ENCODE measurements around the gene GPX4. TPM values are rescaled to one million over a fixed set of nuclear protein-coding genes. Genes with fewer than 3 reads are reported as not detected.

The GPX4 gene
- total and polyA plus RNA-seq, 9 of the 15 experiments (the other 6 are each of a cell fraction or from before 2014, with no cell fraction given): 61.4 to 661 (median 349) TPM

DNA sequence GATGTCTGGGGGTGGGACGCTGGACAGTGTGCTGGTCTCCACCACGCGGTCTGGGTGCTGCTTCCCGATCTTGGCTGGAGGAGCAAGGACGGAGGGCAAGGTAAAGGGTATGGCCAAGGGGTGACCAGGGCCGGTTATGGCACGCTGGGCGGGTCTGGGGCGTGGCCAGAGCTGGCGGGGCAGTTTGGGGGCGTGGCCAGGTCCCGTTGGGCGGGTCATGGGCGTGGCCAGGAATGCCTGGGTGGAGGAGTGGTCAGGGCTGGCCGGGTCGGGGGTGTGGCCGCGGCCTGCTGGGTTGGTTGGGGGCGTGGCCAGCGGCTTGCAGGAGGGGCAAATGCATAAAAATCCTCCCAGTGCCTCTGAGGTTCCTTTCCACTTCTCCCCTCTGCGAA lies 19.2 kb downstream of the GPX4 start (continued):
- TF ChIP-seq, protein P1, sequence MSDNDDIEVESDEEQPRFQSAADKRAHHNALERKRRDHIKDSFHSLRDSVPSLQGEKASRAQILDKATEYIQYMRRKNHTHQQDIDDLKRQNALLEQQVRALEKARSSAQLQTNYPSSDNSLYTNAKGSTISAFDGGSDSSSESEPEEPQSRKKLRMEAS (CRISPR knock-in tag; IDR thresholded peaks at IDR 0.05): peak; percentile 14; the same call in 1 of the 2 replicates
- 0 out of 2 replicates have a peak, but pooled peaks have one; percentile 13 for TF ChIP-seq HDGF (IDR thresholded peaks at IDR 0.05)
- TF ChIP-seq, protein P2, sequence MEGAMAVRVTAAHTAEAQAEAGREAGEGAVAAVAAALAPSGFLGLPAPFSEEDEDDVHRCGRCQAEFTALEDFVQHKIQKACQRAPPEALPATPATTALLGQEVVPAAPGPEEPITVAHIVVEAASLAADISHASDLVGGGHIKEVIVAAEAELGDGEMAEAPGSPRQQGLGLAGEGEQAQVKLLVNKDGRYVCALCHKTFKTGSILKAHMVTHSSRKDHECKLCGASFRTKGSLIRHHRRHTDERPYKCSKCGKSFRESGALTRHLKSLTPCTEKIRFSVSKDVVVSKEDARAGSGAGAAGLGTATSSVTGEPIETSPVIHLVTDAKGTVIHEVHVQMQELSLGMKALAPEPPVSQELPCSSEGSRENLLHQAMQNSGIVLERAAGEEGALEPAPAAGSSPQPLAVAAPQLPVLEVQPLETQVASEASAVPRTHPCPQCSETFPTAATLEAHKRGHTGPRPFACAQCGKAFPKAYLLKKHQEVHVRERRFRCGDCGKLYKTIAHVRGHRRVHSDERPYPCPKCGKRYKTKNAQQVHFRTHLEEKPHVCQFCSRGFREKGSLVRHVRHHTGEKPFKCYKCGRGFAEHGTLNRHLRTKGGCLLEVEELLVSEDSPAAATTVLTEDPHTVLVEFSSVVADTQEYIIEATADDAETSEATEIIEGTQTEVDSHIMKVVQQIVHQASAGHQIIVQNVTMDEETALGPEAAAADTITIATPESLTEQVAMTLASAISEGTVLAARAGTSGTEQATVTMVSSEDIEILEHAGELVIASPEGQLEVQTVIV (CRISPR knock-in tag; IDR thresholded peaks at IDR 0.05; ENCODE audit: borderline replicate concordance): no peak
- no peak for TF ChIP-seq ZNF444 (CRISPR knock-in tag; IDR thresholded peaks at IDR 0.05)
- no peak for TF ChIP-seq KHSRP (IDR thresholded peaks at IDR 0.05)
- peak; percentile 8; the same call in 1 of the 2 replicates for TF ChIP-seq JUND (IDR thresholded peaks at IDR 0.05; ENCODE audit: borderline replicate concordance, low read depth, low read length)
- no peak for TF ChIP-seq JUND (tag; IDR thresholded peaks at IDR 0.05; ENCODE audit: borderline replicate concordance, low read depth, low read length)
- TF ChIP-seq, protein P3, sequence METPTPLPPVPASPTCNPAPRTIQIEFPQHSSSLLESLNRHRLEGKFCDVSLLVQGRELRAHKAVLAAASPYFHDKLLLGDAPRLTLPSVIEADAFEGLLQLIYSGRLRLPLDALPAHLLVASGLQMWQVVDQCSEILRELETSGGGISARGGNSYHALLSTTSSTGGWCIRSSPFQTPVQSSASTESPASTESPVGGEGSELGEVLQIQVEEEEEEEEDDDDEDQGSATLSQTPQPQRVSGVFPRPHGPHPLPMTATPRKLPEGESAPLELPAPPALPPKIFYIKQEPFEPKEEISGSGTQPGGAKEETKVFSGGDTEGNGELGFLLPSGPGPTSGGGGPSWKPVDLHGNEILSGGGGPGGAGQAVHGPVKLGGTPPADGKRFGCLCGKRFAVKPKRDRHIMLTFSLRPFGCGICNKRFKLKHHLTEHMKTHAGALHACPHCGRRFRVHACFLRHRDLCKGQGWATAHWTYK (CRISPR knock-in tag; IDR thresholded peaks at IDR 0.05): no peak
- TF ChIP-seq FOSL1 (tag; conservative IDR thresholded peaks at IDR 0.05): no peak
